WTC11 (cell line): ENCODE data around the gene SULF2. TPM values are rescaled to one million over a fixed set of nuclear protein-coding genes. Genes with fewer than 3 reads are reported as not detected.

Experiments used
- ATAC-seq: fragments of 200-7000 bp; cut with Tn5 transposase; 2 replicates; pipeline ENCODE4 v1.10.0; 2021; ENCODE audit warnings: mild to moderate bottlenecking, moderate library complexity
- CTCF ChIA-PET: fragments of 300-600 bp; sonication (Branson Sonifier 250); formaldehyde crosslinking; loops from one replicate; lab custom pipeline; 2021; ENCODE audit warnings: antibody characterized with exemption; lab: Charles Lee
- POLR2A ChIA-PET: fragments of 350-600 bp; sonication (Branson Sonifier 250); formaldehyde crosslinking; loops from one replicate; lab custom pipeline; 2021; ENCODE audit warnings: antibody characterized with exemption; lab: Charles Lee
- DNase-seq: peaks from one replicate; pipeline ENCODE4 v3.0.0; 2021; ENCODE audit warnings: low spot score
- H3K27ac Mint-ChIP-seq: 2 replicates; pipeline ENCODE4 v1.8.0; 2021; ENCODE audit warnings: mixed read lengths
- H3K27me3 Mint-ChIP-seq: 2 replicates; pipeline ENCODE4 v1.8.0; 2021; ENCODE audit warnings: low read depth, mild to moderate bottlenecking, moderate library complexity, mixed read lengths
- H3K36me3 Mint-ChIP-seq: 2 replicates; pipeline ENCODE4 v1.8.0; 2021; ENCODE audit warnings: mixed read lengths
- H3K4me1 Mint-ChIP-seq: 2 replicates; pipeline ENCODE4 v1.8.0; 2022; ENCODE audit warnings: mixed read lengths
- H3K4me3 Mint-ChIP-seq: 2 replicates; pipeline ENCODE4 v1.8.0; 2021; ENCODE audit warnings: mild to moderate bottlenecking, moderate library complexity, mixed read lengths
- H3K9me3 Mint-ChIP-seq: 2 replicates; pipeline ENCODE4 v1.8.0; 2021; ENCODE audit warnings: mixed read lengths
- CBFB ChIP-seq: sonication (generic); formaldehyde crosslinking; IDR thresholded peaks from 2 replicates; pipeline ENCODE4 v1.8.1; 2022; ENCODE audit warnings: mild to moderate bottlenecking, low read depth, missing genetic modification reagents
- CREB1 ChIP-seq: sonication (generic); formaldehyde crosslinking; IDR thresholded peaks from 2 replicates; pipeline ENCODE4 v1.8.0; 2023; ENCODE audit warnings: mild to moderate bottlenecking, missing genetic modification reagents
- FOXP4 ChIP-seq: sonication (generic); formaldehyde crosslinking; IDR thresholded peaks from 2 replicates; pipeline ENCODE4 v1.8.0; 2022; ENCODE audit warnings: mild to moderate bottlenecking, missing genetic modification reagents
- IRF1 ChIP-seq: sonication (generic); formaldehyde crosslinking; IDR thresholded peaks from 2 replicates; pipeline ENCODE4 v1.8.0; 2023; ENCODE audit warnings: missing genetic modification reagents
- JAZF1 ChIP-seq: fragments of 250-450 bp; sonication (Bioruptor Pico); IDR thresholded peaks from 2 replicates; pipeline ENCODE4 v1.9.0; 2021; ENCODE audit warnings: moderate library complexity, mild to moderate bottlenecking, inconsistent platforms
- JUN ChIP-seq: sonication (generic); formaldehyde crosslinking; IDR thresholded peaks from 2 replicates; pipeline ENCODE4 v1.8.0; 2023; ENCODE audit warnings: mild to moderate bottlenecking, missing genetic modification reagents
- MAX ChIP-seq: sonication (generic); formaldehyde crosslinking; IDR thresholded peaks from 2 replicates; pipeline ENCODE4 v1.8.0; 2022; ENCODE audit warnings: mild to moderate bottlenecking, missing genetic modification reagents
- MLX ChIP-seq: sonication (generic); formaldehyde crosslinking; IDR thresholded peaks from 2 replicates; pipeline ENCODE4 v1.8.1; 2023; ENCODE audit warnings: mild to moderate bottlenecking, missing genetic modification reagents, moderate library complexity
- MXD4 ChIP-seq: fragments of 250-450 bp; sonication (Bioruptor Pico); IDR thresholded peaks from 2 replicates; pipeline ENCODE4 v1.8.0; 2021; ENCODE audit warnings: mild to moderate bottlenecking, moderate library complexity, borderline replicate concordance
- RORB ChIP-seq: fragments of 250-450 bp; sonication (Bioruptor Pico); IDR thresholded peaks from 2 replicates; pipeline ENCODE4 v1.9.0; 2021; ENCODE audit warnings: mild to moderate bottlenecking
- SP1 ChIP-seq: sonication (generic); formaldehyde crosslinking; conservative IDR thresholded peaks from 2 replicates; pipeline ENCODE4 v1.8.1; 2022; ENCODE audit warnings: missing genetic modification reagents
- TCF7 ChIP-seq: sonication (generic); formaldehyde crosslinking; IDR thresholded peaks from 2 replicates; pipeline ENCODE4 v1.8.0; 2022; ENCODE audit warnings: mild to moderate bottlenecking, low read depth, missing genetic modification reagents, moderate library complexity
- ZBTB21 ChIP-seq: sonication (generic); formaldehyde crosslinking; IDR thresholded peaks from 2 replicates; pipeline ENCODE4 v1.8.1; 2023; ENCODE audit warnings: mild to moderate bottlenecking, missing genetic modification reagents, borderline replicate concordance
- ZNF416 ChIP-seq: fragments of 250-450 bp; sonication (Bioruptor Pico); IDR thresholded peaks from 2 replicates; pipeline ENCODE4 v1.9.0; 2021; ENCODE audit warnings: mild to moderate bottlenecking, inconsistent platforms
- ZNF425 ChIP-seq: fragments of 250-450 bp; sonication (Bioruptor Pico); conservative IDR thresholded peaks from 2 replicates; pipeline ENCODE4 v1.9.0; 2021; ENCODE audit warnings: mild to moderate bottlenecking
- total RNA-seq: library from RNA; stranded (reverse); gene quantifications from 3 replicates; pipeline ENCODE4 v1.2.3, GENCODE V29; 2021
- TF ChIP-seq, protein P1 (sequence below): sonication (generic); formaldehyde crosslinking; IDR thresholded peaks from 2 replicates; pipeline ENCODE4 v1.8.1; 2022; ENCODE audit warnings: mild to moderate bottlenecking, moderate library complexity, missing genetic modification reagents
- TF ChIP-seq, protein P2 (sequence below): sonication (generic); formaldehyde crosslinking; IDR thresholded peaks from 2 replicates; pipeline ENCODE4 v1.8.0; 2022; ENCODE audit warnings: mild to moderate bottlenecking, missing genetic modification reagents
- TF ChIP-seq, protein P3 (sequence below): fragments of 250-450 bp; sonication (Bioruptor Pico); IDR thresholded peaks from 2 replicates; pipeline ENCODE4 v1.8.0; 2021; ENCODE audit warnings: mild to moderate bottlenecking
- TF ChIP-seq, protein P4 (sequence below): fragments of 250-450 bp; sonication (Bioruptor Pico); IDR thresholded peaks from 2 replicates; pipeline ENCODE4 v1.9.0; 2021; ENCODE audit warnings: mild to moderate bottlenecking, borderline replicate concordance

The SULF2 gene
- total RNA-seq, 1 experiment from 2014 or later = 36.0 TPM

DNA sequence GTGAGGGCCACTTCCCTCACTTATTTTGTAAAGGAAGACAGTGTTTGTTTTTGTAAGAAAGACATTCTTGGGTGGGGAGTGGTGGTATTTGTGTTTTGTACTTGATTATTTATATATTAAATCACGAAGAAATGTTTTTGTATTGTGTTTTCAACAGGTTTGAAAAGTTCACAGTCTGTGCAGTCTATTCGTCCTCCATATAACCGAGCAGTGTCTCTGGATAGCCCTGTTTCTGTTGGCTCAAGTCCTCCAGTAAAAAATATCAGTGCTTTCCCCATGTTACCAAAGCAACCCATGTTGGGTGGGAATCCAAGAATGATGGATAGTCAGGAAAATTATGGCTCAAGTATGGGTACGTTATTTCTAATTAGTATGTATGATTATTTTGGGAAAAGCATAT is 146.4 kb downstream of the SULF2 start:
- DNase-seq = no peak
- Mint-ChIP-seq H3K27me3 (no peaks in the 10 kb centered on the region), H3K27ac (no peak overlapping the region), H3K4me1 (no peaks in the 10 kb centered on the region), H3K4me3 (no peak overlapping the region), H3K9me3 (no peaks in the 10 kb centered on the region; the same call in 1 of the 2 replicates), H3K36me3 (peaks cover 62% of the 10 kb centered on the region)
- no peak for TF ChIP-seq CREB1 (CRISPR knock-in tag)
- no peak for TF ChIP-seq MAX
- TF ChIP-seq RORB (CRISPR knock-in tag) = no peak
- TF ChIP-seq JAZF1 (CRISPR knock-in tag) = no peak
- no peak for TF ChIP-seq SP1 (CRISPR knock-in tag)
- no peak for TF ChIP-seq TCF7
- no peak for TF ChIP-seq CBFB (CRISPR knock-in tag)
- no peak for TF ChIP-seq ZNF416 (CRISPR knock-in tag)
- ChIA-PET CTCF (no interaction called here), POLR2A (no interaction called here)
- ATAC-seq = no peak

- no peak overlapping the region for H3K27ac Mint-ChIP-seq
- H3K27me3 Mint-ChIP-seq = no peaks in the 10 kb centered on the region
- TF ChIP-seq, protein P1, sequence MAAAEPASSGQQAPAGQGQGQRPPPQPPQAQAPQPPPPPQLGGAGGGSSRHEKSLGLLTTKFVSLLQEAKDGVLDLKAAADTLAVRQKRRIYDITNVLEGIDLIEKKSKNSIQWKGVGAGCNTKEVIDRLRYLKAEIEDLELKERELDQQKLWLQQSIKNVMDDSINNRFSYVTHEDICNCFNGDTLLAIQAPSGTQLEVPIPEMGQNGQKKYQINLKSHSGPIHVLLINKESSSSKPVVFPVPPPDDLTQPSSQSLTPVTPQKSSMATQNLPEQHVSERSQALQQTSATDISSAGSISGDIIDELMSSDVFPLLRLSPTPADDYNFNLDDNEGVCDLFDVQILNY (CRISPR knock-in tag) = no peak
- TF ChIP-seq ZBTB21 (CRISPR knock-in tag) (no peak), JUN (CRISPR knock-in tag) (no peak), MXD4 (CRISPR knock-in tag) (no peak)
- TF ChIP-seq, all 79 proteins: peak for 0
- POLR2A ChIA-PET = no interaction called here
- Mint-ChIP-seq H3K36me3 (peaks cover 38% of the 10 kb centered on the region), H3K9me3 (no peaks in the 10 kb centered on the region; the same call in 1 of the 2 replicates), H3K4me1 (no peaks in the 10 kb centered on the region), H3K4me3 (no peak overlapping the region)
- CTCF ChIA-PET = no interaction called here
- DNase-seq (no peak), ATAC-seq (no peak)
These were observed 150.0 kb downstream of the SULF2 start for GRCh38 chr20:47635256-47635655.

- POLR2A ChIA-PET = no interaction called here
- peaks cover 19% of the 10 kb centered on the region for H3K36me3 Mint-ChIP-seq
- no peak overlapping the region for H3K4me3 Mint-ChIP-seq
- no peak for ATAC-seq
- DNase-seq = no peak
- CTCF ChIA-PET = no interaction called here
- H3K4me1 Mint-ChIP-seq = no peaks in the 10 kb centered on the region
- H3K9me3 Mint-ChIP-seq = no peaks in the 10 kb centered on the region
- no peak overlapping the region for H3K27ac Mint-ChIP-seq
- H3K27me3 Mint-ChIP-seq = no peaks in the 10 kb centered on the region
- TF ChIP-seq, protein P2, sequence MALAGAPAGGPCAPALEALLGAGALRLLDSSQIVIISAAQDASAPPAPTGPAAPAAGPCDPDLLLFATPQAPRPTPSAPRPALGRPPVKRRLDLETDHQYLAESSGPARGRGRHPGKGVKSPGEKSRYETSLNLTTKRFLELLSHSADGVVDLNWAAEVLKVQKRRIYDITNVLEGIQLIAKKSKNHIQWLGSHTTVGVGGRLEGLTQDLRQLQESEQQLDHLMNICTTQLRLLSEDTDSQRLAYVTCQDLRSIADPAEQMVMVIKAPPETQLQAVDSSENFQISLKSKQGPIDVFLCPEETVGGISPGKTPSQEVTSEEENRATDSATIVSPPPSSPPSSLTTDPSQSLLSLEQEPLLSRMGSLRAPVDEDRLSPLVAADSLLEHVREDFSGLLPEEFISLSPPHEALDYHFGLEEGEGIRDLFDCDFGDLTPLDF (CRISPR knock-in tag) = no peak
- TF ChIP-seq, protein P3, sequence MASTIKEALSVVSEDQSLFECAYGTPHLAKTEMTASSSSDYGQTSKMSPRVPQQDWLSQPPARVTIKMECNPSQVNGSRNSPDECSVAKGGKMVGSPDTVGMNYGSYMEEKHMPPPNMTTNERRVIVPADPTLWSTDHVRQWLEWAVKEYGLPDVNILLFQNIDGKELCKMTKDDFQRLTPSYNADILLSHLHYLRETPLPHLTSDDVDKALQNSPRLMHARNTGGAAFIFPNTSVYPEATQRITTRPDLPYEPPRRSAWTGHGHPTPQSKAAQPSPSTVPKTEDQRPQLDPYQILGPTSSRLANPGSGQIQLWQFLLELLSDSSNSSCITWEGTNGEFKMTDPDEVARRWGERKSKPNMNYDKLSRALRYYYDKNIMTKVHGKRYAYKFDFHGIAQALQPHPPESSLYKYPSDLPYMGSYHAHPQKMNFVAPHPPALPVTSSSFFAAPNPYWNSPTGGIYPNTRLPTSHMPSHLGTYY (CRISPR knock-in tag) = no peak
- TF ChIP-seq CREB1 (CRISPR knock-in tag) (no peak), FOXP4 (CRISPR knock-in tag) (no peak), MLX (CRISPR knock-in tag) (no peak), ZNF425 (CRISPR knock-in tag) (no peak), IRF1 (CRISPR knock-in tag) (no peak)
- TF ChIP-seq, protein P4, sequence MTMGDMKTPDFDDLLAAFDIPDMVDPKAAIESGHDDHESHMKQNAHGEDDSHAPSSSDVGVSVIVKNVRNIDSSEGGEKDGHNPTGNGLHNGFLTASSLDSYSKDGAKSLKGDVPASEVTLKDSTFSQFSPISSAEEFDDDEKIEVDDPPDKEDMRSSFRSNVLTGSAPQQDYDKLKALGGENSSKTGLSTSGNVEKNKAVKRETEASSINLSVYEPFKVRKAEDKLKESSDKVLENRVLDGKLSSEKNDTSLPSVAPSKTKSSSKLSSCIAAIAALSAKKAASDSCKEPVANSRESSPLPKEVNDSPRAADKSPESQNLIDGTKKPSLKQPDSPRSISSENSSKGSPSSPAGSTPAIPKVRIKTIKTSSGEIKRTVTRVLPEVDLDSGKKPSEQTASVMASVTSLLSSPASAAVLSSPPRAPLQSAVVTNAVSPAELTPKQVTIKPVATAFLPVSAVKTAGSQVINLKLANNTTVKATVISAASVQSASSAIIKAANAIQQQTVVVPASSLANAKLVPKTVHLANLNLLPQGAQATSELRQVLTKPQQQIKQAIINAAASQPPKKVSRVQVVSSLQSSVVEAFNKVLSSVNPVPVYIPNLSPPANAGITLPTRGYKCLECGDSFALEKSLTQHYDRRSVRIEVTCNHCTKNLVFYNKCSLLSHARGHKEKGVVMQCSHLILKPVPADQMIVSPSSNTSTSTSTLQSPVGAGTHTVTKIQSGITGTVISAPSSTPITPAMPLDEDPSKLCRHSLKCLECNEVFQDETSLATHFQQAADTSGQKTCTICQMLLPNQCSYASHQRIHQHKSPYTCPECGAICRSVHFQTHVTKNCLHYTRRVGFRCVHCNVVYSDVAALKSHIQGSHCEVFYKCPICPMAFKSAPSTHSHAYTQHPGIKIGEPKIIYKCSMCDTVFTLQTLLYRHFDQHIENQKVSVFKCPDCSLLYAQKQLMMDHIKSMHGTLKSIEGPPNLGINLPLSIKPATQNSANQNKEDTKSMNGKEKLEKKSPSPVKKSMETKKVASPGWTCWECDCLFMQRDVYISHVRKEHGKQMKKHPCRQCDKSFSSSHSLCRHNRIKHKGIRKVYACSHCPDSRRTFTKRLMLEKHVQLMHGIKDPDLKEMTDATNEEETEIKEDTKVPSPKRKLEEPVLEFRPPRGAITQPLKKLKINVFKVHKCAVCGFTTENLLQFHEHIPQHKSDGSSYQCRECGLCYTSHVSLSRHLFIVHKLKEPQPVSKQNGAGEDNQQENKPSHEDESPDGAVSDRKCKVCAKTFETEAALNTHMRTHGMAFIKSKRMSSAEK (CRISPR knock-in tag) = no peak
These were observed 154.2 kb downstream of the SULF2 start for GRCh38 chr20:47631078-47631477.
